Measurements from ENCODE around the gene HJURP.

HJURP gene

DNA sequence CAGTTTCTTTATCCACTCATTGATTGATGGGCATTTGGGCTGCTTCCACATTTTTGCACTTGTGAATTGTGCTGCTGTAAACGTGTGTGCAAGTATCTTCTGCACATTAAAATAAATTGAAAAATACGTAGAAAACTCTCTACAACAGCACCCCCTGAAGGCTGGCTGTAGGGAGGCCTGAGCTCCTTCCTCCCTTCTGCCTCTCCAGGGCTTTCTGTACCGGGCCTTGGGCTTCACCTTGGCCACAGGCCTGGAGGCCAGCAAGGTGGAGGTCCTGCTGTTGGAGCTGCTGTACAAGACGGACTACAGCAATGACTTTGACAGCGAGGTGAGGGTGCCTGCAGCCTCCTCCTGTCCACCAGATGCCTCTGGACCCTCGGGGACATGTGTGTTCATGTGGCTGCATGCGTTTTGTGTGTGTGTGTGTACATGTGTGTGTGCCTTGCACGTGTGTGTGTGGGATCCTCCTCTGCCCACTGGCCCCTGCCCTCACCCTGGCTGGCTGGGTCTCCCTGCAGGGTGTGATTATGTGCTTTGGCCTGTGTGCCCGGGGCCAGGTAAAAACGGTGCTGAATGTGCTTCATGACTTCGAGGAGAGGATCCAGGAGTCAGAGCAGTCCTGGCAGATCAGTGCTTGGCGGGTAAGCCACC, 47.0 kb downstream of the HJURP start:
- FAIRE-seq: no peak
- no peak for TF ChIP-seq POLR2A (IDR thresholded peaks at IDR 0.05; ENCODE audit: low read depth, low read length)
- no peak for DNase-seq (ENCODE audit: insufficient read length, low spot score)

- no peak for TF ChIP-seq POLR2A (IDR thresholded peaks at IDR 0.05; ENCODE audit: low read depth, low read length)
- DNase-seq (ENCODE audit: insufficient read length, low spot score) (no peak), FAIRE-seq (no peak)
These were observed 50.3 kb downstream of the HJURP start for GRCh38 chr2:233803994-233804393.

DNA sequence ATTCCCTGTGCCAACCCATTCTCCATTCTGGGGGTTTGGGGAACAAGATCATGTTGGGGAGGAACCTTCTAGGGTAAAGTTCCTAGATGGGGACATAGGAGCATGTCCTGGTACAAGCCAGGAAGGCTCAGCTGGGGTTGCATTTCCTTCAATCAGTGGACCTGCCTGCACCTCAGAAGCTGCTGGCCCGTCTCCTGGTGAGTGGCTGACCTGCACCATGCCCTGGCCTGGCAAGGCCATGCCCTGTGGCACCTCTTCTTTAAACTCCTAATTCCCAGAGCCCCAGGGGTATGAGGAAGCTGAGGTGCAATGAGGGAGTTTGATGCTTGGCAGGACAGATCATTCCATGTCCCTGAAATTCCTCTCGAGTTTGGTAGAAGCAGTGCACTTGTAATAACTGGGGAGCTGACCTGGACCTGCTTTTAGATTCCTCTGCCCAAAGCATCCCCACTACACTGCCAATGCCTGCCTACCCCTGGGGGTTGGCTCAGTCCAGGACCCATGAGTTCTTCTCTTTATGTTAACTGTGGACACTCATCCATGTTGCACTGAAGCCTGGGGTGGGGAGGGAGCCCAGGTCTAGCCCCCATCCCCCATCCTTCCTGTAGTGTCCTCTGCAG, 50.9 kb downstream of the HJURP start:
- FAIRE-seq (no peak), DNase-seq (ENCODE audit: insufficient read length, low spot score) (no peak)
- TF ChIP-seq POLR2A (IDR thresholded peaks at IDR 0.05; ENCODE audit: low read depth, low read length): no peak

- no peak for FAIRE-seq
- TF ChIP-seq POLR2A (IDR thresholded peaks at IDR 0.05; ENCODE audit: low read depth, low read length): no peak
- no peak for DNase-seq (ENCODE audit: insufficient read length, low spot score)
These were observed 52.1 kb downstream of the HJURP start for GRCh38 chr2:233802132-233802815.

- DNase-seq (ENCODE audit: insufficient read length, low spot score) (no peak), FAIRE-seq (no peak)
- TF ChIP-seq POLR2A (IDR thresholded peaks at IDR 0.05; ENCODE audit: low read depth, low read length): no peak
These were observed 52.8 kb downstream of the HJURP start for GRCh38 chr2:233801357-233802131.

- DNase-seq (ENCODE audit: insufficient read length, low spot score) (no peak), FAIRE-seq (no peak)
These were observed 54.1 kb downstream of the HJURP start for GRCh38 chr2:233800208-233800607.

DNA sequence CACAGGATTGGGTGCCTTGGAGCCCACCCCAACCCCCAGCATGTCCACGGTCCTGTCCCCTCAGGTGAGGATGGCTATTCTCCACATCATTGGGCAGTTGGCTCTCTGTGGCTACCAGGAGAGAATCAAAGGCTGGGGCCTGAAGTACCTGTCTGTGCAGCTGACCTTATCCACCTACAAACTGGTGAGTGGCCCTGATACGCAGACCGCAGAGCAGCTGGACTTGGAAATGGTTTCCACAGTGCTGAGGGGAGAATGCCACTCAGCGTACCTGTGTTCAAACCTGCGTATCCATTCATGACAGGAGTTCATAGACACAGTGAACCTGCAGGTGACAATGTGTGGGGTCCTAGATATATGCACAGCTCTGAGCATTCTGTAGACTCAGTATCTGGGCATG, 54.6 kb downstream of the HJURP start:
- DNase-seq (ENCODE audit: insufficient read length, low spot score): no peak
- no peak for FAIRE-seq
- no peak for TF ChIP-seq POLR2A (IDR thresholded peaks at IDR 0.05; ENCODE audit: low read depth, low read length)

More at GRCh38 chr2:233800208-233800607, 54.1 kb downstream of the HJURP start:
- no peak for TF ChIP-seq POLR2A (IDR thresholded peaks at IDR 0.05; ENCODE audit: low read depth, low read length)

GRCh38 chr2:233799087-233799665, 55.2 kb downstream of the HJURP start:
- FAIRE-seq (no peak), DNase-seq (ENCODE audit: insufficient read length, low spot score) (no peak)
- no peak for TF ChIP-seq POLR2A (IDR thresholded peaks at IDR 0.05; ENCODE audit: low read depth, low read length)

GRCh38 chr2:233798335-233799086, 55.8 kb downstream of the HJURP start:
- FAIRE-seq (no peak), DNase-seq (ENCODE audit: insufficient read length, low spot score) (no peak)
- no peak for TF ChIP-seq POLR2A (IDR thresholded peaks at IDR 0.05; ENCODE audit: low read depth, low read length)

DNA sequence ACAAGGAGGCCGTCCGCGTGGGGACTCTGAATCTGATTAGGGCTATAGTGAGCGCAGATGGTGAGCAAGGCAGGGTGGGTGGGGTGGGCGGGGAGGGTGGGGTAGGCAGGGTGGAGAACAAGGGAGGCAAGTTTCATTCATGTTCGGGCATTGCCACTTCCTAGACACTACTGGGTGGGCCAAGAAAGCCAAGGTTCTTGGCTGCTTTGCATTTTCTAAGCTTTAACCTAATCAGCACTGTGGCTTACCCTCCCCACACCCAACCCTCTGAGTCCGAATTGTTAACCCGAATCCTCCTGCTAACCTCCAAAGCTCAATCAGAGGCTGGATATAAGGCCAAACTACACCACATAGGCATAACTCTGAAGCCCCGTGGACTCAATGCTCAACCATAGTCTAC, 58.1 kb downstream of the HJURP start:
- DNase-seq (ENCODE audit: insufficient read length, low spot score) (no peak), FAIRE-seq (no peak)
- TF ChIP-seq POLR2A (IDR thresholded peaks at IDR 0.05; ENCODE audit: low read depth, low read length): no peak

DNA sequence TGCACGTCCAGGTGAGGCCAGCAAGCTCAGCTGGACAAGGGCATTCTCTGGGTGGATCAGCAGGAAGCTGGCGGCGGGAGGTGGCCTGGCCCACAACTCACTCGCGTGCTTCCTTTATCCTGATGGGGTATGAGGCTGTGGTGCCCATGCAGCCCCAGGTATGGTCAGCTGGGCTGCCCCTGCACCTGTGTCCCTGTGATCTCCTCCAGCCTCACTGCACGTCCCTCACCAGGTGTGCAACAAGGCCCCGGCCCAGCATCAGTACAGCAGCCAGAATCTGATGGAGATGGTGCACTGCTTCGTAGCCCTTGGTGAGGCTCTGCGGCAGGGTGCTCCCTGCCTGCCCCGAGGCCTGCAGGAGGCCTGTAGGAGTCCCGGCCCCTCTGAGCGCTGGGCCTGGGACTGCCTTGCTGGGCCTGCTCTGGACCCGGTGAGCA, 58.6 kb downstream of the HJURP start:
- TF ChIP-seq POLR2A (IDR thresholded peaks at IDR 0.05; ENCODE audit: low read depth, low read length): no peak
- DNase-seq (ENCODE audit: insufficient read length, low spot score) (no peak), FAIRE-seq (no peak)

GRCh38 chr2:233794128-233794658, 60.1 kb downstream of the HJURP start:
- DNase-seq (ENCODE audit: insufficient read length, low spot score) (no peak), FAIRE-seq (no peak)
- no peak for TF ChIP-seq POLR2A (IDR thresholded peaks at IDR 0.05; ENCODE audit: low read depth, low read length)
